Astrocyte (in vitro differentiated cells and primary cell): ENCODE data around the gene TRAF3IP1. TPM values are rescaled to one million over a fixed set of nuclear protein-coding genes. Genes with fewer than 3 reads are reported as not detected.

Source experiments
- DNase-seq: peaks from one replicate; pipeline ENCODE4 v3.0.0-alpha.2; 2010; ENCODE audit warnings: low read depth
- FAIRE-seq: peaks from 2 replicates; lab custom pipeline; 2011; peaks lifted over from hg19 to GRCh38; lab: Jason Lieb, UNC
- H2AFZ ChIP-seq: 2 replicates; pipeline ENCODE4 v1.6.0; 2012; ENCODE audit warnings: low read depth, low read length, inconsistent platforms
- H3K27ac ChIP-seq: 2 replicates; pipeline ENCODE4 v1.5.1; 2011; ENCODE audit warnings: low read depth, low read length, inconsistent platforms
- H3K27me3 ChIP-seq: 2 replicates; pipeline ENCODE4 v1.6.0; 2011; ENCODE audit warnings: low read length, inconsistent platforms; ENCODE audit not compliant: insufficient read depth
- H3K36me3 ChIP-seq: 2 replicates; pipeline ENCODE4 v1.5.1; 2011; ENCODE audit warnings: low read length, inconsistent platforms; ENCODE audit not compliant: insufficient read depth
- H3K4me1 ChIP-seq: 2 replicates; pipeline ENCODE4 v1.5.1; 2011; ENCODE audit warnings: low read length, inconsistent platforms; ENCODE audit not compliant: insufficient read depth
- H3K4me2 ChIP-seq: 2 replicates; pipeline ENCODE4 v1.6.0; 2012; ENCODE audit warnings: low read length, inconsistent platforms
- H3K4me3 ChIP-seq: 2 replicates; pipeline ENCODE4 v1.5.1; 2011; ENCODE audit warnings: low read depth, mild to moderate bottlenecking, low read length, inconsistent platforms; ENCODE audit not compliant: insufficient read depth
- H3K79me2 ChIP-seq: 2 replicates; pipeline ENCODE4 v1.6.0; 2012; ENCODE audit warnings: mild to moderate bottlenecking, low read length, inconsistent platforms; ENCODE audit not compliant: insufficient read depth
- H3K9ac ChIP-seq: 2 replicates; pipeline ENCODE4 v1.6.0; 2012; ENCODE audit warnings: mild to moderate bottlenecking, low read length, inconsistent platforms
- H3K9me3 ChIP-seq: 2 replicates; pipeline ENCODE4 v1.5.1; 2012; ENCODE audit warnings: low read depth, mild to moderate bottlenecking, low read length, inconsistent platforms; ENCODE audit not compliant: insufficient read depth
- H4K20me1 ChIP-seq: 2 replicates; pipeline ENCODE4 v1.6.0; 2012; ENCODE audit warnings: low read length, inconsistent platforms; ENCODE audit not compliant: insufficient read depth
- H3K27ac Mint-ChIP-seq: one replicate; pipeline ENCODE4 v1.8.0; 2021; ENCODE audit warnings: mild to moderate bottlenecking, mixed read lengths; ENCODE audit not compliant: unreplicated experiment
- H3K27me3 Mint-ChIP-seq: one replicate; pipeline ENCODE4 v1.8.0; 2021; ENCODE audit warnings: low read depth, mixed read lengths; ENCODE audit not compliant: unreplicated experiment
- H3K36me3 Mint-ChIP-seq: one replicate; pipeline ENCODE4 v1.8.0; 2021; ENCODE audit warnings: low read depth, mixed read lengths; ENCODE audit not compliant: unreplicated experiment
- H3K4me1 Mint-ChIP-seq: one replicate; pipeline ENCODE4 v1.8.0; 2021; ENCODE audit warnings: low read depth, mixed read lengths; ENCODE audit not compliant: unreplicated experiment
- H3K4me3 Mint-ChIP-seq: one replicate; pipeline ENCODE4 v1.8.0; 2021; ENCODE audit warnings: mild to moderate bottlenecking, moderate library complexity, mixed read lengths; ENCODE audit not compliant: unreplicated experiment
- H3K9me3 Mint-ChIP-seq: one replicate; pipeline ENCODE4 v1.8.0; 2021; ENCODE audit warnings: mild to moderate bottlenecking, mixed read lengths; ENCODE audit not compliant: unreplicated experiment
- CTCF ChIP-seq: IDR thresholded peaks from 2 replicates; pipeline ENCODE4 v1.5.1; 2011; ENCODE audit warnings: low read depth, mild to moderate bottlenecking, inconsistent platforms, low read length, moderate library complexity; ENCODE audit not compliant: insufficient read depth
- EZH2 ChIP-seq: IDR thresholded peaks from 2 replicates; pipeline ENCODE4 v1.6.1; 2012; ENCODE audit warnings: mild to moderate bottlenecking, low read length, inconsistent platforms; ENCODE audit not compliant: insufficient read depth
- total RNA-seq: library from RNA; stranded (reverse); gene quantifications from 2 replicates; pipeline ENCODE4 v1.2.1, GENCODE V29; 2021

Gene TRAF3IP1
- total RNA-seq, 1 donor from 2014 or later = 19.6 TPM

- DNase-seq (peak; percentile 88), FAIRE-seq (no peak)
- Histone ChIP-seq H3K27me3 (no peaks in the 10 kb centered on the region), H3K27ac (peak overlapping the region; percentile 70), H3K9ac (peak overlapping the region; percentile 44), H3K4me1 (peaks cover 31% of the 10 kb centered on the region), H3K4me2 (peak overlapping the region; percentile 41), H3K79me2 (no peaks in the 10 kb centered on the region), H3K4me3 (peak overlapping the region; percentile 1), H2AFZ (no peak overlapping the region), H3K9me3 (no peaks in the 10 kb centered on the region), H4K20me1 (no peaks in the 10 kb centered on the region), H3K36me3 (peaks cover 3% of the 10 kb centered on the region)
- Mint-ChIP-seq H3K27ac (peak overlapping the region; percentile 12), H3K27me3 (no peaks in the 10 kb centered on the region), H3K4me3 (no peak overlapping the region), H3K36me3 (peaks cover 22% of the 10 kb centered on the region), H3K4me1 (peaks cover 12% of the 10 kb centered on the region), H3K9me3 (peaks cover 4% of the 10 kb centered on the region)
- no peak for TF ChIP-seq EZH2
- TF ChIP-seq CTCF = no peak
Observed at GRCh38 chr2:238379096-238379810, 58.9 kb downstream of the TRAF3IP1 start.

- Histone ChIP-seq H3K9me3 (no peaks in the 10 kb centered on the region), H2AFZ (no peak overlapping the region), H3K4me3 (no peak overlapping the region), H3K4me2 (peak overlapping the region; percentile 41), H4K20me1 (no peaks in the 10 kb centered on the region), H3K27me3 (no peaks in the 10 kb centered on the region), H3K36me3 (peaks cover 3% of the 10 kb centered on the region), H3K27ac (peak overlapping the region; percentile 70), H3K9ac (peak overlapping the region; percentile 19), H3K79me2 (no peaks in the 10 kb centered on the region), H3K4me1 (peaks cover 31% of the 10 kb centered on the region)
- Mint-ChIP-seq H3K27me3 (no peaks in the 10 kb centered on the region), H3K36me3 (peaks cover 22% of the 10 kb centered on the region), H3K9me3 (peaks cover 4% of the 10 kb centered on the region), H3K4me3 (no peak overlapping the region), H3K4me1 (peaks cover 12% of the 10 kb centered on the region), H3K27ac (peak overlapping the region; percentile 20)
- DNase-seq (no peak), FAIRE-seq (no peak)
- TF ChIP-seq EZH2 = no peak
- TF ChIP-seq CTCF = no peak
Observed at GRCh38 chr2:238380336-238380735, 60.0 kb downstream of the TRAF3IP1 start.

- DNase-seq = peak; percentile 62
- no peaks in the 10 kb centered on the region for H4K20me1 ChIP-seq
- H3K4me1 Mint-ChIP-seq = peaks cover 12% of the 10 kb centered on the region
- peak overlapping the region; percentile 41 for H3K4me2 ChIP-seq
- peaks cover 4% of the 10 kb centered on the region for H3K9me3 Mint-ChIP-seq
- FAIRE-seq = no peak
- no peak overlapping the region for H3K4me3 Mint-ChIP-seq
- no peaks in the 10 kb centered on the region for H3K79me2 ChIP-seq
- peak overlapping the region; percentile 70 for H3K27ac ChIP-seq
- H3K36me3 ChIP-seq = peaks cover 3% of the 10 kb centered on the region
- H3K4me3 ChIP-seq = no peak overlapping the region
- H3K4me1 ChIP-seq = peaks cover 31% of the 10 kb centered on the region
- H3K27ac Mint-ChIP-seq = peak overlapping the region; percentile 20
- no peak for TF ChIP-seq EZH2
- no peak for TF ChIP-seq CTCF
- no peaks in the 10 kb centered on the region for H3K27me3 Mint-ChIP-seq
- peak overlapping the region; percentile 19 for H3K9ac ChIP-seq
- H2AFZ ChIP-seq = no peak overlapping the region
- no peaks in the 10 kb centered on the region for H3K9me3 ChIP-seq
- peaks cover 22% of the 10 kb centered on the region for H3K36me3 Mint-ChIP-seq
- no peaks in the 10 kb centered on the region for H3K27me3 ChIP-seq
Observed at GRCh38 chr2:238380785-238381184, 60.5 kb downstream of the TRAF3IP1 start.
